Glomerular visceral epithelial cell (primary cell): ENCODE data around the gene WNT9A.

Experiments
- DNase-seq: peaks from one replicate; pipeline ENCODE4 v3.0.0-alpha.2; 2016; ENCODE audit errors: extremely low spot score

Gene WNT9A

GRCh38 chr1:227954163-227954850 lies 6.6 kb upstream of the WNT9A start:
- no peak for DNase-seq

DNA sequence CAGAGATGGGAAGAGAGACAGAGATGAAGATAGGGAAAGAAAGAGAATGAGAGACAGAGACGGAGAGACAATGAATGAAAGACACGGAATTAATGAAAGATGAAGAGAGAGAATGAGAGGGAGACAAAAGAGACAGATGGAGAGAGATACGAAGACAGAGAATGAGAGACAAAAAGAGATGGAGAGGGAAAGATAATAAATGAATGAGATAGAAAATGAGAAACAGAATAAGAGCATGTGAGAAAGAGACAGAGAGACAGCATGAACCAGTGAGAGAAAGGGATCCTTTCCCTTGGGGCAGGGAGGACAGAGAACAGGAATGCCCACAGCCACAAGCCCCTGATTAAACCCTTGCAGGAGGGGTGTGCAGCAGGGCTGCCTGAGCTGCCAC lies 5.3 kb upstream of the WNT9A start:
- no peak for DNase-seq

- no peak for DNase-seq
Measured at GRCh38 chr1:227952374-227953021, 4.8 kb upstream of the WNT9A start.

GRCh38 chr1:227951624-227952373 lies 4.1 kb upstream of the WNT9A start:
- DNase-seq, result no peak

DNA sequence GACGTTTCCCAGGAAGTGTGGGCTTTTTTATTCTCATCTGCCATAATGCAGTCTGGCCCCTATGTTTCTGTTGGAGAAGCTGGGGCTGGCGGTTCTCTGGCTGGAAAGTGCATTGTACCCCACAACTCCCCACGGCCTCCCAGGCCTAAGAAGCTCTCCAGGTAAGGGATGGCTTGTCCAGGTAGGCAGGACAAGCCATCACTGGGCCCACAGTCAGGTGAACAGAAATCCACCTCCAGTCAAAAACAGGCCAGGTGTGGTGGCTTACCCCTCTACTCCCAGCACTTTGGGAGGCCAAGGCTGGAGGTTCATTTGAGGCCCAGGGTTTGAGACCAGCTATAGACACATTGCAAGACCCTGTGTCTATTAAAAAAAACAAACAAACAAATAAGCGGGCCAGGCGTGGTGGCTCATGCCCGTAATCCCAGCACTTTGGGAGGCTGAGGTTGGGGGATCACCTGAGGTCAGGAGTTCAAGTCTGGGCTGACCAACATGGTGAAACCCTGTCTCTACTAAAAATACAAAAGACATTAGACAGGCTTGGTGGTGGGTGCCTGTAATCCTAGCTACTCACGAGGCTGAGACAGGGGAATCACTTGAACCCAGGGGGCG lies 3.1 kb upstream of the WNT9A start:
- no peak for DNase-seq

DNA sequence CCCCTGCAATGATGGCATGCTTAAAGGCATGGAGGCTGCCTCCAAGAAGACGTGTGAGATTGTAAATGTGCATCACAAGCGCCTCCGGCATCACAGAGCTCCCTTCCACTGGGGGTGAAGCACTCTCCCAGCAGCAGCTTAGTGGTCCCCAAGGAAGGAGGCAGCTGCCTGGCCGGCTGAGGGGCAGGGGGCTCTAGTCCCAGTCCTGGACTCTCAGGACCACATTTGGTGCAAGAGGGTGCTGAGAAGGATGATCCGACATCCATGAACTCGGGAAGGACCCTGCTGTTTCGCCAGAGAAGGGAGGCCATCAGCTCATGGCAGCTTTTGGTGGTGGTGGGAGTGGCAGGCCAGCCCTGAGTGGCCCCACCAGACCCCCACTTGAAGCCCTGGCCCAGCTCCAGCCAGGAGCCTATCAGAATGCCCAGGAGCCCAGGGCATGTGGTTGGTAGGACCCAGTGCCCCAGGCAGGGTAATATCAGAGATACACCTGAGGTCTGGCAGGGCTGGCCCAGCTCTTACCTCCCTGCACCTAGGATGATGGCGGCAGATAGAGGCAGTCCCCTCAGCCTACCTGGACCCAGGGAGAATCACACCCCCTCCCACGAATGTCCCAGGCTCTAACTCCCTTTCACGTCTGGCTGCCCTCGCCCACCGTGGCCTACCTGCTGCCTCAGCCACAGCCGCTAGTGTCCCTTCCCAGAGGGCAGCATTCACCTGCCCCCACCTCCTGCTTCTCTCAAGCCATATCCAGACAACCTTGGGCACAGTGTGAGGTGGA lies 2.4 kb upstream of the WNT9A start:
- no peak for DNase-seq

GRCh38 chr1:227949341-227949921 lies 1.7 kb upstream of the WNT9A start:
- no peak for DNase-seq

GRCh38 chr1:227948493-227949260 lies 945 bp upstream of the WNT9A start:
- DNase-seq, result no peak

DNA sequence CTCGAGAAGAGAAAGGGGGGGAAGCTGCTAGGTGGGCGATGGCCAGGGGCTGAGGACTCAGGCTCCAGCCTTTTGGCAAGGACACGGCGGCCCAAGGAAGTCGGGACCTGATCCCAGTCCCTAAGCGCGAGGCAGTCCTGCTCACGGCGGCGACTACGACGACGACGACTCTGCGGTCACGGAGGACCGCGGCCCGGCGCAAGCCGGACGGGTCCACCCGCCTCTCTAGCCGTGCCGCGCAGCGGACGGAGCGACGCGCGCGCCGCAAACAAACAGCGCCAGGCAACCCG lies 401 bp downstream of the WNT9A start:
- no peak for DNase-seq

DNA sequence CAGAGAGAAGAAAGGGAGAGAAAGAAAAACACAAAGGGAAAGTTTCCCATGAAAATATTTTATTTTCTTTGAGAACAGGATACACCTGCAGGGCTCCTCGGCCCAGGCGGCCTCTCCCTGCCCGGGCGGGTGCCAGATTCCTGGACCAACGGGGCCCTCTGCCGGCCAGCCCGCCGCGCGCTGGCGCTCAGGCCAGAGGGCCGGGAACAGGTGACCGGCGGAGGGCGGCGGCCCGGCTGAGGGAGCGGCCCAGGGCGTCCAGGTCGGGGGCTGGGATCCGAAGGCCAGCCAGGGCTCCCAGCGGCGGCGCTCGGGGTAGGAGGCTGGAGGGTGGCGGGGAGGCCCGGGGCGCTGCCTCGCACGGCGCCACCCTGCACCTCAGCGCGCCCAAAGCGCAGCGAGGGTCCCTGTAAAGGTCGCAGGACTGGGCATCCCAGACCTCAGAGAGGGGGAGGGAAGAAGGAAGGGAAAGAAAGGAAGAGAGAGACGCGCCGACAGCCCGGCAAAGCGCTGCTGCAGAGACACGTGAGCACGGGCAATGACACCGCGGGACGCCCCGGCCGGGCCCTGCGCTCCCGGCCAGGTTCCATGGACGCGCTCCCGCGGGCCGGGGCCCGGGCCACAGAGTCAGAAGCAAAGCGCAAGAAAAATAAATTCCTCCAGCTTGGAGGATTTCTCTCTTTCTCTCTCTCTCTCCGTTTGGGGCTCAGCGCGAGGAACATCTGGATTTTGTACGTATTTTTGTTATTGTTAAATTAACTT lies 927 bp downstream of the WNT9A start:
- DNase-seq, result peak; percentile 76

DNA sequence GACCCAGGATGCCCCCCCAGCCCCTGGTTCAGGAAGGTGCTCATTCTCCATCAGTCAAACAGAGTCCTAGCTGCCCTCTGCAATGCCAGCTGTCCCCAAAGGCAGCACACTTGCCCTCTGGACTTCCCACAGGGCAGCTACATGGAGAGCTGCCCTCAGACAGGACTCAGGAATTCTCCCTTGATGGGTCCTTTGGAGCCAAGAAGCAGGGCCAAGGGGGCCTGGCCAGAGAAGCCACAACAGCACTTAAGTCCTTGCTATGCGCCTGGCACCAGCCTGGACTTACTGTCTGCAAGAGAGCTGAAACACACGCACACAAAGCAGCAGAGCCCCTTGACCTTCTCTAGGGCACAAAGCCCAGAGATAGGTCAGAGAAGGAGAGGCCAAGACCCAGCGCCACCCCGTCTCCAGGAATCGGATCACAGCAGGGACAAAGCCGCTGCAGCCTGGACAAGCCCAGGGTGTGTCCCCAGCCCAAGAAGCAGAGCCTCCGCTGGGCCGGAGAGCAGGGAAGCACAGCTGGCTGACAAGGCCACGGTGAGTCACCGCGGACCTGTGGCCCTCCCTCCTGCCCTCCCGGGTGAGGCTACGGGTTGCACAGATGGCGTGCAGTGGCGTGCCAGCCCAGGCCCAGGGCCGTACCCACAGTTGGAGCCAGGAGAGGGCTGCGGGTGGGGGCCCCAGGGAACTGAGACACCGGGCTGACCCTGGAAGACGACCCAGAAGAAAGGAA lies 1.7 kb downstream of the WNT9A start:
- DNase-seq, result peak; percentile 84

GRCh38 chr1:227944931-227945890 lies 2.5 kb downstream of the WNT9A start:
- DNase-seq, result no peak

- no peak for DNase-seq
Measured at GRCh38 chr1:227944090-227944930, 3.4 kb downstream of the WNT9A start.

- DNase-seq, result no peak
Measured at GRCh38 chr1:227943381-227944089, 4.2 kb downstream of the WNT9A start.

DNA sequence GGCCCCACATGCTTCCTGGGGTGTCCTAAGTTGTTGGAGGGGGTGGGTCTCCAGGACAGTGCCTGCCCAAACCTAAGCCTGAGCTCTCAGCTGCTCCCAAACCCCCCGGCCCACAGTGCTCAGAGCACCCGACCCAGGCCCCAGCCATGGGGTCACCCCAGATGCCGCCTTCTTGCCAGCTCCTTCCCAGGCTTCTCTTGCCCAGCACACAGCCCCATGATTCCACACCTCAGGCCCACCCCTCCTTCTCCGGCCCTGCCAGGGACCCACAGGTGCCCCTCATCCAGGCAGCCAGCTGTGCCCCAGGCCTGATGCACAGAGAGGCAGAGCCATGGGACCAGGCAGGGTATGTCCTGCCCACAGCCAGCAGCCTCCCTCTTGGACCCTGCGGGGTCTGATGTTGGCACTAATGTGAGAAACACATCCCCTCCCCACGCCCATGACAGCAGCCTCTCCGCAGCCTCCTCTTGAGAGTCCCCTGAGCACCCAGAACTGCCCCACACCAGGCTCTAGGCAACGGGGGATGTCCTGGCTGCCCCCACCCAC lies 4.9 kb downstream of the WNT9A start:
- no peak for DNase-seq

GRCh38 chr1:227942021-227942715 lies 5.6 kb downstream of the WNT9A start:
- no peak for DNase-seq
